WTC11 (cell line): Measurements from ENCODE around the gene CLDN9.

ENCODE experiments used
- ATF1 ChIP-seq: sonication (generic); formaldehyde crosslinking; IDR thresholded peaks from 2 replicates; pipeline ENCODE4 v1.8.1; 2023; ENCODE audit warnings: mild to moderate bottlenecking, moderate library complexity, missing genetic modification reagents
- CREM ChIP-seq: sonication (generic); formaldehyde crosslinking; IDR thresholded peaks from 2 replicates; pipeline ENCODE4 v1.8.1; 2022; ENCODE audit warnings: mild to moderate bottlenecking, missing genetic modification reagents, moderate library complexity
- FOXK1 ChIP-seq: sonication (generic); formaldehyde crosslinking; IDR thresholded peaks from 2 replicates; pipeline ENCODE4 v1.8.0; 2022; ENCODE audit warnings: mild to moderate bottlenecking, moderate library complexity, missing genetic modification reagents
- HMGA2 ChIP-seq: fragments of 250-450 bp; sonication (Bioruptor Pico); IDR thresholded peaks from 2 replicates; pipeline ENCODE4 v1.4.0; 2021; ENCODE audit warnings: mild to moderate bottlenecking, moderate library complexity
- NR2C2 ChIP-seq: sonication (generic); formaldehyde crosslinking; IDR thresholded peaks from 2 replicates; pipeline ENCODE4 v1.8.0; 2022; ENCODE audit warnings: mild to moderate bottlenecking, missing genetic modification reagents
- ZNF138 ChIP-seq: sonication (generic); formaldehyde crosslinking; conservative IDR thresholded peaks from 2 replicates; pipeline ENCODE4 v1.8.1; 2022; ENCODE audit warnings: mild to moderate bottlenecking, moderate library complexity, missing genetic modification reagents
- TF ChIP-seq, protein P1 (sequence below): sonication (generic); formaldehyde crosslinking; conservative IDR thresholded peaks from 2 replicates; pipeline ENCODE4 v1.8.1; 2022; ENCODE audit warnings: mild to moderate bottlenecking, missing genetic modification reagents
- TF ChIP-seq, protein P2 (sequence below): fragments of 200-600 bp; IDR thresholded peaks from 2 replicates; pipeline ENCODE4 v1.8.0; 2022; ENCODE audit warnings: antibody characterized with exemption
- TF ChIP-seq, protein P3 (sequence below): sonication (generic); formaldehyde crosslinking; conservative IDR thresholded peaks from 2 replicates; pipeline ENCODE4 v1.8.1; 2023; ENCODE audit warnings: mild to moderate bottlenecking, low read depth, missing genetic modification reagents, moderate library complexity
- TF ChIP-seq, protein P4 (sequence below): sonication (generic); formaldehyde crosslinking; IDR thresholded peaks from 2 replicates; pipeline ENCODE4 v1.8.1; 2023; ENCODE audit warnings: mild to moderate bottlenecking, missing genetic modification reagents
- TF ChIP-seq, protein P5 (sequence below): fragments of 250-450 bp; sonication (Bioruptor Pico); IDR thresholded peaks from 2 replicates; pipeline ENCODE4 v1.9.0; 2021; ENCODE audit warnings: mild to moderate bottlenecking

DNA sequence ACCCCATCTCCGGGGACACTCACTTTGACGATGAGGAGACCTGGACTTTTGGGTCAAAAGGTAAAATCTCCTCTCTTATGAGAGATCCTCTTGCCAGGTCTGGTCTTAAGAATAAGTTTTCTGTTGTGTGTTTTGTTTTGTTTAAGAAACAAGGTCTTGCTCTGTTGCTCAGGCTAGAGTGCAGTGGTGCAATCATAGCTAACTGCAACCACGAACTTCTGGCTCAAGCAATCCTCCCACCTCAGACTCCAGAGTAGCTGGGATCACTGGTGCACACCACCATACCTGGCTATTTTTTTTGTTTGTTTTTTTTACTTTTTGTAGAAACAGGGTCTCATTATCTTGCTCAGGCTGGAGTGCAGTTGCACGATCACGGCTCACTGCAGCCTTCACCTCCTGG is 37.8 kb downstream of the CLDN9 start:
- no peak for TF ChIP-seq CREM (CRISPR knock-in tag)
- TF ChIP-seq, protein P1, sequence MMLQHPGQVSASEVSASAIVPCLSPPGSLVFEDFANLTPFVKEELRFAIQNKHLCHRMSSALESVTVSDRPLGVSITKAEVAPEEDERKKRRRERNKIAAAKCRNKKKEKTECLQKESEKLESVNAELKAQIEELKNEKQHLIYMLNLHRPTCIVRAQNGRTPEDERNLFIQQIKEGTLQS (CRISPR knock-in tag), result no peak
- TF ChIP-seq, protein P2, sequence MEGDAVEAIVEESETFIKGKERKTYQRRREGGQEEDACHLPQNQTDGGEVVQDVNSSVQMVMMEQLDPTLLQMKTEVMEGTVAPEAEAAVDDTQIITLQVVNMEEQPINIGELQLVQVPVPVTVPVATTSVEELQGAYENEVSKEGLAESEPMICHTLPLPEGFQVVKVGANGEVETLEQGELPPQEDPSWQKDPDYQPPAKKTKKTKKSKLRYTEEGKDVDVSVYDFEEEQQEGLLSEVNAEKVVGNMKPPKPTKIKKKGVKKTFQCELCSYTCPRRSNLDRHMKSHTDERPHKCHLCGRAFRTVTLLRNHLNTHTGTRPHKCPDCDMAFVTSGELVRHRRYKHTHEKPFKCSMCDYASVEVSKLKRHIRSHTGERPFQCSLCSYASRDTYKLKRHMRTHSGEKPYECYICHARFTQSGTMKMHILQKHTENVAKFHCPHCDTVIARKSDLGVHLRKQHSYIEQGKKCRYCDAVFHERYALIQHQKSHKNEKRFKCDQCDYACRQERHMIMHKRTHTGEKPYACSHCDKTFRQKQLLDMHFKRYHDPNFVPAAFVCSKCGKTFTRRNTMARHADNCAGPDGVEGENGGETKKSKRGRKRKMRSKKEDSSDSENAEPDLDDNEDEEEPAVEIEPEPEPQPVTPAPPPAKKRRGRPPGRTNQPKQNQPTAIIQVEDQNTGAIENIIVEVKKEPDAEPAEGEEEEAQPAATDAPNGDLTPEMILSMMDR, result no peak
- TF ChIP-seq HMGA2 (CRISPR knock-in tag), result no peak
- TF ChIP-seq, protein P3, sequence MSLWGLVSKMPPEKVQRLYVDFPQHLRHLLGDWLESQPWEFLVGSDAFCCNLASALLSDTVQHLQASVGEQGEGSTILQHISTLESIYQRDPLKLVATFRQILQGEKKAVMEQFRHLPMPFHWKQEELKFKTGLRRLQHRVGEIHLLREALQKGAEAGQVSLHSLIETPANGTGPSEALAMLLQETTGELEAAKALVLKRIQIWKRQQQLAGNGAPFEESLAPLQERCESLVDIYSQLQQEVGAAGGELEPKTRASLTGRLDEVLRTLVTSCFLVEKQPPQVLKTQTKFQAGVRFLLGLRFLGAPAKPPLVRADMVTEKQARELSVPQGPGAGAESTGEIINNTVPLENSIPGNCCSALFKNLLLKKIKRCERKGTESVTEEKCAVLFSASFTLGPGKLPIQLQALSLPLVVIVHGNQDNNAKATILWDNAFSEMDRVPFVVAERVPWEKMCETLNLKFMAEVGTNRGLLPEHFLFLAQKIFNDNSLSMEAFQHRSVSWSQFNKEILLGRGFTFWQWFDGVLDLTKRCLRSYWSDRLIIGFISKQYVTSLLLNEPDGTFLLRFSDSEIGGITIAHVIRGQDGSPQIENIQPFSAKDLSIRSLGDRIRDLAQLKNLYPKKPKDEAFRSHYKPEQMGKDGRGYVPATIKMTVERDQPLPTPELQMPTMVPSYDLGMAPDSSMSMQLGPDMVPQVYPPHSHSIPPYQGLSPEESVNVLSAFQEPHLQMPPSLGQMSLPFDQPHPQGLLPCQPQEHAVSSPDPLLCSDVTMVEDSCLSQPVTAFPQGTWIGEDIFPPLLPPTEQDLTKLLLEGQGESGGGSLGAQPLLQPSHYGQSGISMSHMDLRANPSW (CRISPR knock-in tag), result no peak
- TF ChIP-seq ATF1, result no peak
- TF ChIP-seq, protein P4, sequence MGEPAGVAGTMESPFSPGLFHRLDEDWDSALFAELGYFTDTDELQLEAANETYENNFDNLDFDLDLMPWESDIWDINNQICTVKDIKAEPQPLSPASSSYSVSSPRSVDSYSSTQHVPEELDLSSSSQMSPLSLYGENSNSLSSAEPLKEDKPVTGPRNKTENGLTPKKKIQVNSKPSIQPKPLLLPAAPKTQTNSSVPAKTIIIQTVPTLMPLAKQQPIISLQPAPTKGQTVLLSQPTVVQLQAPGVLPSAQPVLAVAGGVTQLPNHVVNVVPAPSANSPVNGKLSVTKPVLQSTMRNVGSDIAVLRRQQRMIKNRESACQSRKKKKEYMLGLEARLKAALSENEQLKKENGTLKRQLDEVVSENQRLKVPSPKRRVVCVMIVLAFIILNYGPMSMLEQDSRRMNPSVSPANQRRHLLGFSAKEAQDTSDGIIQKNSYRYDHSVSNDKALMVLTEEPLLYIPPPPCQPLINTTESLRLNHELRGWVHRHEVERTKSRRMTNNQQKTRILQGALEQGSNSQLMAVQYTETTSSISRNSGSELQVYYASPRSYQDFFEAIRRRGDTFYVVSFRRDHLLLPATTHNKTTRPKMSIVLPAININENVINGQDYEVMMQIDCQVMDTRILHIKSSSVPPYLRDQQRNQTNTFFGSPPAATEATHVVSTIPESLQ (CRISPR knock-in tag), result no peak
- TF ChIP-seq ZNF138 (CRISPR knock-in tag), result no peak
- TF ChIP-seq, protein P5, sequence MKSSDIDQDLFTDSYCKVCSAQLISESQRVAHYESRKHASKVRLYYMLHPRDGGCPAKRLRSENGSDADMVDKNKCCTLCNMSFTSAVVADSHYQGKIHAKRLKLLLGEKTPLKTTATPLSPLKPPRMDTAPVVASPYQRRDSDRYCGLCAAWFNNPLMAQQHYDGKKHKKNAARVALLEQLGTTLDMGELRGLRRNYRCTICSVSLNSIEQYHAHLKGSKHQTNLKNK (CRISPR knock-in tag), result no peak
- TF ChIP-seq NR2C2, result no peak
- TF ChIP-seq FOXK1, result no peak
